Endothelial cell (in vitro differentiated cells): ENCODE results near the gene VAC14. TPM values are rescaled to one million over a fixed set of nuclear protein-coding genes. Genes with fewer than 3 reads are reported as not detected.

Experiments
- DNase-seq: peaks from one replicate; pipeline ENCODE4 v3.0.0; 2021; ENCODE audit warnings: low spot score
- H3K27ac Mint-ChIP-seq: one replicate; pipeline ENCODE4 v1.8.0; 2021; ENCODE audit warnings: mixed read lengths, inconsistent platforms; ENCODE audit not compliant: unreplicated experiment
- H3K27me3 Mint-ChIP-seq: one replicate; pipeline ENCODE4 v1.8.0; 2021; ENCODE audit warnings: mild to moderate bottlenecking, moderate library complexity, mixed read lengths, inconsistent platforms; ENCODE audit not compliant: unreplicated experiment
- H3K36me3 Mint-ChIP-seq: one replicate; pipeline ENCODE4 v1.8.0; 2021; ENCODE audit warnings: mild to moderate bottlenecking, low read depth, mixed read lengths, inconsistent platforms; ENCODE audit not compliant: unreplicated experiment
- H3K4me1 Mint-ChIP-seq: one replicate; pipeline ENCODE4 v1.8.0; 2021; ENCODE audit warnings: mild to moderate bottlenecking, mixed read lengths, inconsistent platforms; ENCODE audit not compliant: unreplicated experiment
- H3K4me3 Mint-ChIP-seq: one replicate; pipeline ENCODE4 v1.8.0; 2021; ENCODE audit warnings: mild to moderate bottlenecking, mixed read lengths, inconsistent platforms; ENCODE audit not compliant: unreplicated experiment
- H3K9me3 Mint-ChIP-seq: one replicate; pipeline ENCODE4 v1.8.0; 2021; ENCODE audit warnings: mixed read lengths, inconsistent platforms; ENCODE audit not compliant: unreplicated experiment
- CTCF ChIP-seq: fragments of 200-600 bp; sonication (generic); IDR thresholded peaks from one replicate; pipeline ENCODE4 v1.5.0; 2021; ENCODE audit warnings: antibody characterized with exemption; ENCODE audit not compliant: unreplicated experiment
- total RNA-seq: library from RNA; stranded (reverse); fragmentation: NEBNext Ultra II Directional; extraction: Animal tissue kit (Norgen Biotek cat#: 25700); gene quantifications from one replicate; pipeline ENCODE4 v1.2.1, GENCODE V29; 2021; ENCODE audit not compliant: unreplicated experiment

Gene VAC14
- total RNA-seq, 1 donor from 2014 or later: 35.6 TPM

GRCh38 chr16:70680495-70681381, 120.2 kb downstream of the VAC14 start:
- H3K9me3 Mint-ChIP-seq: no peaks in the 10 kb centered on the region
- no peak overlapping the region for H3K4me3 Mint-ChIP-seq
- DNase-seq: peak; percentile 45
- H3K36me3 Mint-ChIP-seq: peaks cover 14% of the 10 kb centered on the region
- TF ChIP-seq CTCF: no peak
- H3K27me3 Mint-ChIP-seq: peaks cover 6% of the 10 kb centered on the region
- no peak overlapping the region for H3K27ac Mint-ChIP-seq
- peaks cover 15% of the 10 kb centered on the region for H3K4me1 Mint-ChIP-seq

DNA sequence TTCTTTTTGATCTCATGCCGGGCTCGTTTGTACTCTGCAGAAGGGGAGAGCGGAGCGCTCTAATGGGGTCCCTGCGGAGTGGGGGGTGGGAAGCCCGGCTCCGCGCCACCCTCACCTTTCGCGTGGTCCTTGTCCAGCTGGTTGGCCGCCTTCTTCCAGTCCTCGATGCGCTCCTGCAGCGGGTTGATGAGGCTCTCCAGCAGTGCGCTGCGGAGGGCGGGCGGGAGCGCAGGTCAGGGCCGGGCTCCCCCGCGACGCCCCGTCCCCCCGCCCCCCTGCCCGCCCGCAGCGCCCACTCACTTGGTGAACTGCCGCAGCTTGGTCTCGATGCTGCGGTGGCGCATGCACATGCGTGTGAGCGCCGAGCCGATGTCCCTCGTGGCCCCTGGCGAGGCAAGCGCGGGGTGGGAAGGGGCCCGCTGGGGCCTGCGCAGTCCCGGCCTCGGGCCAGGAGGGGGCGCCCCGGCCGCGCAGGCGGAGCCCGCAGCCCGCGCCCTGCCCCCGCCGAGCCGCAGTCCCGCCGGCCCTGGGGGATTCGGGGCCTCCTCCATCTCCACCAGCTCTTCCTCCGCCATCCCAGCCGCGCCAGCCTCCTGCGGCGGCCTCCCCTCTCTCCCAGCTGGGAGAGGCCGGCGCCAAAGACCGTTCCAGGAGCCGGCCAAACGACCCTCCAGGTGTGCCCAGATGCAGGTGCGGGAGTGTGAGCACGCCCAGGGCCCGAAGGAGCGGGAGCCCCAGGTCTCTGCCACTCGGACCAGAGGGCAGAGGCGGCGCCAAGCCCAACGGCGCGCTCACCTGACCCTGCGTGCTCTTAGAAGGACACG, 121.1 kb downstream of the VAC14 start:
- peaks cover 6% of the 10 kb centered on the region for H3K27me3 Mint-ChIP-seq
- peaks cover 15% of the 10 kb centered on the region for H3K4me1 Mint-ChIP-seq
- DNase-seq: peak; percentile 64
- peak; percentile 81 for TF ChIP-seq CTCF
- H3K9me3 Mint-ChIP-seq: no peaks in the 10 kb centered on the region
- H3K36me3 Mint-ChIP-seq: peaks cover 18% of the 10 kb centered on the region
- H3K4me3 Mint-ChIP-seq: no peak overlapping the region
- H3K27ac Mint-ChIP-seq: no peak overlapping the region

DNA sequence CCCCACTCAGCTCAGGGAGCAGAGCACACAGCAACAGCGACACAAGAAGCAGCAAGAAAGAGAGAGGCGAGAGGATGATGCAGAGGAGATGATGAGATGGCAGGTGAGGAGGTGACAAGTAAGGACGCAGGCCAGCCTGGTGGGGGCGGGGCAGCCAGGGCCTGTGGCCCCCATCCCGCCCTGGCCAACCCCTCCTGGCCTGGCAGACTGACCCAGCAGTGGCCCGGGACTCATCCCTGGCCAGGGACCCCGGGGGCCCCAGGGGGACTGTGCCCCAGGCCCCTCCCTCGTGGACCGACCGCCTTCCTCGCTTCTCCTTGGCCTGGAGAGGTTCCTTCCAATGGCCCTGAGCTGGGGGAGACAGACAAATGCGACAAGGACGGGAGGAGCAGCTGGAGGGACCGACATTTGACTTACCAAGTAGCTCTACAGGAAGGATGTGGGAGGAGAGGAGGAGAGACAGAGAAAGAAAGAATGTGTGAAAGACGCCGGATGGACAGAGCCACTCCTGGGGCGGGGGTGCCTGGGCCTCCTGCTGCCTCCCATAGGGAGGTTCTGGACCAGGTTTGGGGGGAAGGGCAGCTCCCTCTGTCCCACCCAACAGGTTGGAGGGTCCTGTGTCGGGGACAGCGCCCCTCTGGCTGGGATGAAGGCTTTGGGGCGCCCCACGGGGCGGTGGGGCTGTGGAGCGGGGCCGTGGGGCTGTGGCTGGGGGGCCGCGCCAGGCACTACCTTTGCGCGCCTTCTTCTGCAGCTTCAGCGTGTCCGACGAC, 121.9 kb downstream of the VAC14 start:
- TF ChIP-seq CTCF: no peak
- no peak overlapping the region for H3K4me3 Mint-ChIP-seq
- peaks cover 18% of the 10 kb centered on the region for H3K36me3 Mint-ChIP-seq
- peaks cover 15% of the 10 kb centered on the region for H3K4me1 Mint-ChIP-seq
- no peak overlapping the region for H3K27ac Mint-ChIP-seq
- DNase-seq: no peak
- H3K9me3 Mint-ChIP-seq: no peaks in the 10 kb centered on the region
- peaks cover 6% of the 10 kb centered on the region for H3K27me3 Mint-ChIP-seq

DNA sequence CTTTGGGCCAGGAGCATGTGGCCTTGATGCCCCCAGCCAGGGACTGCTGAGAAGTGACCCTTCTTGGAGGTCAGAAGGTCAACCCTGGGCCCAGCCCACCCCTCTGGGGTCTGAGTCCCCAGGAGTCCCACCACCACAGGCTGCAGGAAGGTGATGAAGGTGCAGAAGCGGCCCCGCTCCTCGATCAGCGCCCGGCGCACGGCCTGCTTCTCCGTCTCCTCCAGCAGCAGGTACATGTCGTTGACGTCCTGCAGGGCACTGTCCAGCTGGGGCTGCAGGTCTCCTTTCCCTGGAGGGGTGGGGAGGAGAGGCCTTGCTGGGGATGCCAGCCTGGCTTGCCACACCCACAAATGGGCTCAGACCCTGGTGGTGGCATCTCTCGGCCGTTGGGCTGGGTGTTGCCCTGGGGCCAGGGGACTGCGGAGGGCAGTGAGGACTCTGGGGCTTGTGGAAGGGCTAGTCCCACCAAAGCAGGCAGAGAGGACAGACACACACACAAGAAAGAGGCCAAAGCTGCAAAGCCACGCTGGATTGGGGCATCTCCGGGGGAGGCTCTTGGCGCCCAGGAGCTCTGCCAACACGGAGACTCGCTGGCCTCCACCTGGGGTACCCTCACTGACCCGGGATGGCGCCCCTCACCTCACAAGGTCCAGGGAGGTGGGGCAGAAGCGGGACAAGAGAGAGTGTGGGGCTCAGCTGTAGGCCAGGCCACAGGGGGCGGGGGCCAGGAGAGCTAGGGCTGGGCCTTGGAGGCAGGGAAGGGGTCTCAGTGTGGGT, 122.6 kb downstream of the VAC14 start:
- Mint-ChIP-seq H3K4me1 (peaks cover 10% of the 10 kb centered on the region), H3K27ac (no peak overlapping the region), H3K4me3 (no peak overlapping the region), H3K27me3 (peaks cover 3% of the 10 kb centered on the region), H3K36me3 (peaks cover 23% of the 10 kb centered on the region), H3K9me3 (no peaks in the 10 kb centered on the region)
- TF ChIP-seq CTCF: no peak
- DNase-seq: no peak
